Central memory CD8-positive, alpha-beta T cell (primary cell): Measurements from ENCODE around the gene SCAF4.
A peak's percentile ranks its signal among the peaks of the same experiment; 100 is the strongest.
"Not testable (repeated sequence)": the region's sequence is repeated elsewhere in the genome, so short reads cannot be mapped to it uniquely, and the experiment has no call there.

ENCODE experiments used
- ATAC-seq: fragments of 150-1000 bp; cut with Tn5 transposase; replicated peaks from 2 replicates; pipeline ENCODE4 v1.10.0; 2022; ENCODE audit warnings: mild to moderate bottlenecking, moderate FRiP score, moderate number of reproducible peaks; ENCODE audit not compliant: poor library complexity, severe bottlenecking; ENCODE audit errors: extremely low read depth
- DNase-seq, 2 donors: peaks; one replicate each; pipeline ENCODE4 v3.0.0; 2021; ENCODE audit warnings: low spot score in 2 of 2
- H3K27ac Mint-ChIP-seq: one replicate; pipeline ENCODE4 v1.8.0; 2022; ENCODE audit warnings: low read depth, mild to moderate bottlenecking, moderate library complexity, mixed read lengths
- H3K27me3 Mint-ChIP-seq: one replicate; pipeline ENCODE4 v1.8.0; 2022; ENCODE audit warnings: mixed read lengths
- H3K36me3 Mint-ChIP-seq: one replicate; pipeline ENCODE4 v1.8.0; 2022; ENCODE audit warnings: mild to moderate bottlenecking, moderate library complexity, mixed read lengths; ENCODE audit not compliant: insufficient read depth
- H3K4me1 Mint-ChIP-seq: one replicate; pipeline ENCODE4 v1.8.0; 2022; ENCODE audit warnings: mixed read lengths
- H3K4me3 Mint-ChIP-seq: one replicate; pipeline ENCODE4 v1.8.0; 2022; ENCODE audit warnings: mild to moderate bottlenecking, moderate library complexity, mixed read lengths
- H3K9me3 Mint-ChIP-seq: one replicate; pipeline ENCODE4 v1.8.0; 2022; ENCODE audit warnings: mixed read lengths

The SCAF4 gene

GRCh38 chr21:31660259-31660565 lies 71.7 kb downstream of the SCAF4 start:
- H3K27ac Mint-ChIP-seq = peak overlapping the region; percentile 99
- peak overlapping the region; percentile 99 for H3K4me3 Mint-ChIP-seq

GRCh38 chr21:31659536-31660258 lies 72.2 kb downstream of the SCAF4 start, which contains the start of gene SOD1:
Gene SOD1 (plus strand): TSS chr21:31659693. CDS start chr21:31659770, 77 bp downstream.
- H3K9me3 Mint-ChIP-seq = no peaks in the 10 kb centered on the region
- H3K4me1 Mint-ChIP-seq = peaks cover 60% of the 10 kb centered on the region
- peak within 1 kb of the TSS; percentile 99 for H3K4me3 Mint-ChIP-seq
- peak; percentile 92 to 93 for DNase-seq
- peak within 1 kb of the TSS; percentile 99 for H3K27ac Mint-ChIP-seq
- H3K27me3 Mint-ChIP-seq = no peaks in the 10 kb centered on the region
- peak; percentile 97 for ATAC-seq
- peaks cover 22% of the 10 kb centered on the region for H3K36me3 Mint-ChIP-seq

More at GRCh38 chr21:31660259-31660565, 71.7 kb downstream of the SCAF4 start:
- H3K27me3 Mint-ChIP-seq = no peaks in the 10 kb centered on the region
- no peaks in the 10 kb centered on the region for H3K9me3 Mint-ChIP-seq
- peaks cover 22% of the 10 kb centered on the region for H3K36me3 Mint-ChIP-seq
- peak; percentile 25 for ATAC-seq
- no peak for DNase-seq
- H3K4me1 Mint-ChIP-seq = peaks cover 58% of the 10 kb centered on the region

GRCh38 chr21:31659286-31659535 lies 72.7 kb downstream of the SCAF4 start:
- Mint-ChIP-seq H3K9me3 (no peaks in the 10 kb centered on the region), H3K27me3 (no peaks in the 10 kb centered on the region), H3K27ac (peak overlapping the region; percentile 99), H3K36me3 (peaks cover 20% of the 10 kb centered on the region), H3K4me1 (peaks cover 58% of the 10 kb centered on the region), H3K4me3 (peak overlapping the region; percentile 99)
- DNase-seq (no peak), ATAC-seq (peak; percentile 49)

GRCh38 chr21:31658053-31658452 lies 73.9 kb downstream of the SCAF4 start:
- no peak overlapping the region for H3K27ac Mint-ChIP-seq
- H3K4me3 Mint-ChIP-seq = no peak overlapping the region
- peaks cover 52% of the 10 kb centered on the region for H3K4me1 Mint-ChIP-seq
- H3K27me3 Mint-ChIP-seq = no peaks in the 10 kb centered on the region
- no peaks in the 10 kb centered on the region for H3K9me3 Mint-ChIP-seq
- DNase-seq (no peak), ATAC-seq (no peak)
- H3K36me3 Mint-ChIP-seq = peaks cover 13% of the 10 kb centered on the region

GRCh38 chr21:31656199-31657095 lies 75.5 kb downstream of the SCAF4 start:
- Mint-ChIP-seq H3K4me3 (no peak overlapping the region), H3K4me1 (peaks cover 45% of the 10 kb centered on the region)

GRCh38 chr21:31654821-31655580 lies 76.9 kb downstream of the SCAF4 start:
- H3K36me3 Mint-ChIP-seq, DNase-seq, ATAC-seq, H3K27me3 Mint-ChIP-seq, H3K9me3 Mint-ChIP-seq: not testable (repeated sequence)
- Mint-ChIP-seq H3K27ac (peak overlapping the region; percentile 73), H3K4me3 (peak overlapping the region; percentile 76), H3K4me1 (peaks cover 37% of the 10 kb centered on the region)

More at GRCh38 chr21:31656199-31657095, 75.5 kb downstream of the SCAF4 start:
- H3K9me3 Mint-ChIP-seq = no peaks in the 10 kb centered on the region
- H3K27ac Mint-ChIP-seq = peak overlapping the region; percentile 86
- DNase-seq (no peak), ATAC-seq (no peak)
- no peaks in the 10 kb centered on the region for H3K27me3 Mint-ChIP-seq
- H3K36me3 Mint-ChIP-seq = peaks cover 13% of the 10 kb centered on the region

- no peak for DNase-seq
- Mint-ChIP-seq H3K9me3 (no peaks in the 10 kb centered on the region), H3K27ac (no peak overlapping the region), H3K4me3 (no peak overlapping the region), H3K27me3 (no peaks in the 10 kb centered on the region), H3K4me1 (peaks cover 32% of the 10 kb centered on the region), H3K36me3 (peaks cover 4% of the 10 kb centered on the region)
- ATAC-seq = no peak
Measured at GRCh38 chr21:31654340-31654739, 77.6 kb downstream of the SCAF4 start.

- not testable (repeated sequence) for H3K4me3 Mint-ChIP-seq, ATAC-seq, H3K36me3 Mint-ChIP-seq, DNase-seq, H3K27me3 Mint-ChIP-seq, H3K27ac Mint-ChIP-seq, H3K9me3 Mint-ChIP-seq
- peaks cover 19% of the 10 kb centered on the region for H3K4me1 Mint-ChIP-seq
Measured at GRCh38 chr21:31651491-31651890, 80.4 kb downstream of the SCAF4 start.

GRCh38 chr21:31650930-31651329 lies 81.0 kb downstream of the SCAF4 start:
- Mint-ChIP-seq H3K9me3 (no peaks in the 10 kb centered on the region), H3K27ac (no peak overlapping the region), H3K27me3 (no peaks in the 10 kb centered on the region), H3K4me3 (no peak overlapping the region), H3K36me3 (peaks cover 4% of the 10 kb centered on the region), H3K4me1 (peaks cover 16% of the 10 kb centered on the region)
- ATAC-seq (no peak), DNase-seq (no peak)

- H3K9me3 Mint-ChIP-seq = no peaks in the 10 kb centered on the region
- no peak for DNase-seq
- H3K27ac Mint-ChIP-seq = no peak overlapping the region
- H3K36me3 Mint-ChIP-seq = peaks cover 2% of the 10 kb centered on the region
- H3K27me3 Mint-ChIP-seq = peaks cover 9% of the 10 kb centered on the region
- no peak for ATAC-seq
- no peaks in the 10 kb centered on the region for H3K4me1 Mint-ChIP-seq
- H3K4me3 Mint-ChIP-seq = no peak overlapping the region
Measured at GRCh38 chr21:31647650-31648049, 84.3 kb downstream of the SCAF4 start.

- no peak overlapping the region for H3K27ac Mint-ChIP-seq
- H3K4me3 Mint-ChIP-seq = no peak overlapping the region
- ATAC-seq (no peak), DNase-seq (no peak)
- no peaks in the 10 kb centered on the region for H3K4me1 Mint-ChIP-seq
- peaks cover 2% of the 10 kb centered on the region for H3K36me3 Mint-ChIP-seq
- no peaks in the 10 kb centered on the region for H3K9me3 Mint-ChIP-seq
- peaks cover 23% of the 10 kb centered on the region for H3K27me3 Mint-ChIP-seq
Measured at GRCh38 chr21:31644643-31645042, 87.3 kb downstream of the SCAF4 start.

- Mint-ChIP-seq H3K9me3 (no peaks in the 10 kb centered on the region), H3K4me1 (no peaks in the 10 kb centered on the region), H3K27ac (no peak overlapping the region), H3K36me3 (no peaks in the 10 kb centered on the region), H3K4me3 (no peak overlapping the region), H3K27me3 (peaks cover 23% of the 10 kb centered on the region)
- ATAC-seq = no peak
- no peak for DNase-seq
Measured at GRCh38 chr21:31641416-31641922, 90.4 kb downstream of the SCAF4 start.
